ENCODE data around the gene CCDC86. TPM values are rescaled to one million over a fixed set of nuclear protein-coding genes. Genes with fewer than 3 reads are reported as not detected.

CCDC86 gene
- polyA plus RNA-seq, 1 of the 3 experiments (the other 2 are of a cell fraction), result 34.7 TPM

DNA sequence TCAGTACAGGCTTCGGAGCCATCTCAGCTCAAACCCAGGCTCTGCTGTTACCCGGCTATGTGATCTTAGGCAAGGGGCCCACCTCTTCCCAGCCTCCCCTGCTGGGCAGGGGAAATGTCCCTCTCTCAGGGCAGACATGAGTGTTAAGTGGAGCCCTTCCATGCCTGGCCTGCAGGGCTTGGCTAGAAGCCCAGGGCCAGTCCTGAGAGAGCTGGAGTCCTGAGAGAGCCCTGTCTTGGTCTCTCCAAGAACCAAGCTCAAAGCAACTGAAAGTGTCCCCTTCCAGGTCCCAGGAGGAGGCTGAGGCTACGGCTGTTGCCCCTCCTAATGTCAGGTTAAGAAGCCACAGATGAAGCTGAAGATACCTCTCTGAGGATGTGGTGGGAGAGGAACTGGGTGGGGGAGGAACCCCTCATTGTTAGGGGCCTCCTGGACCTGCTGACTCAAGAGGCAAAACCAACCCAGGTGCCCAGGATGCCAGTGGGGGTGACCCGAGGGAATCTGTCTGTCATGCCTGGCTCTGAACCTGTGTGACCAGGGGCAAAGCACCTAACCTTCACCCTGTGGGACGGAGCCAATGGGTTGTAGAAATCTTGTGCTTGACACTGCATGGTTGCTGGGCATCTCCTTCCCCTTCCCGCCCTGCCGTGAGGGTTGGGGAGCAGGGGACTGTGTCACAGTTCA, 29.6 kb downstream of the CCDC86 start:
- Histone ChIP-seq H3K36me3 (replicated peaks in 1 of 2; ENCODE audit: control insufficient read depth in 1 of 2, insufficient read depth in 2 of 2, low read length in 1 of 2) (no peaks in the 10 kb centered on the region), H4K20me1 (ENCODE audit: insufficient read depth) (no peaks in the 10 kb centered on the region), H3K79me2 (ENCODE audit: insufficient read depth) (no peaks in the 10 kb centered on the region), H3K4me1 (ENCODE audit: control insufficient read depth in 1 of 2, insufficient read depth in 2 of 2, low read depth in 1 of 2, low read length in 1 of 2) (peaks cover 0 to 8% of the 10 kb centered on the region in 2 experiments; a peak in 1 of 4 replicates), H3K9me3 (no peaks in the 10 kb centered on the region), H2AFZ (ENCODE audit: low read depth) (no peak overlapping the region), H3K4me2 (no peak overlapping the region), H3K27ac (ENCODE audit: low read depth in 2 of 2, low read length in 1 of 2) (no peak overlapping the region), H3K27me3 (ENCODE audit: insufficient read depth) (no peaks in the 10 kb centered on the region), H3K9ac (no peak overlapping the region), H3F3A (replicated peaks; ENCODE audit: insufficient read depth) (no peaks in the 10 kb centered on the region), H3K9me2 (no peaks in the 10 kb centered on the region), H3K4me3 (ENCODE audit: low read depth in 2 of 2, low read length in 1 of 2) (no peak overlapping the region)
- CTCF ChIA-PET, result interaction anchor here (1.4 to 7.7 kb wide), 4 partner anchors 15 to 41 kb away, joined by 5 to 56 read pairs (median 11); no protein-coding TSS in a partner anchor
- POLR2A ChIA-PET, result no interaction called here
- no CpG with 5 or more reads among the region's 7 CpGs for WGBS (ENCODE audit: low lambda C conversion rate)
- peak; percentile 29 for DNase-seq
- TF ChIP-seq MXI1 (IDR thresholded peaks at IDR 0.05; ENCODE audit: low read depth, low read length) (no peak), RXRA (IDR thresholded peaks at IDR 0.05; ENCODE audit: borderline replicate concordance, low read depth) (no peak), CHD2 (IDR thresholded peaks at IDR 0.05; ENCODE audit: low read length, partially characterized antibody) (no peak), FOSL2 (IDR thresholded peaks at IDR 0.05; ENCODE audit: borderline replicate concordance, low read depth) (no peak), YY1 (IDR thresholded peaks at IDR 0.05; ENCODE audit: low read depth) (no peak), TAF1 (IDR thresholded peaks at IDR 0.05; ENCODE audit: borderline replicate concordance, low read depth, low read length) (no peak), TEAD4 (IDR thresholded peaks at IDR 0.05; ENCODE audit: borderline replicate concordance, insufficient read depth) (no peak), RCOR1 (IDR thresholded peaks at IDR 0.05; ENCODE audit: low read length) (no peak), JUND (IDR thresholded peaks at IDR 0.05) (no peak), GABPA (IDR thresholded peaks at IDR 0.05; ENCODE audit: low read depth) (no peak), TCF12 (IDR thresholded peaks at IDR 0.05) (no peak), EZH2phosphoT487 (IDR thresholded peaks at IDR 0.05; ENCODE audit: borderline replicate concordance, low read depth) (no peak)
- TF ChIP-seq, protein P1, sequence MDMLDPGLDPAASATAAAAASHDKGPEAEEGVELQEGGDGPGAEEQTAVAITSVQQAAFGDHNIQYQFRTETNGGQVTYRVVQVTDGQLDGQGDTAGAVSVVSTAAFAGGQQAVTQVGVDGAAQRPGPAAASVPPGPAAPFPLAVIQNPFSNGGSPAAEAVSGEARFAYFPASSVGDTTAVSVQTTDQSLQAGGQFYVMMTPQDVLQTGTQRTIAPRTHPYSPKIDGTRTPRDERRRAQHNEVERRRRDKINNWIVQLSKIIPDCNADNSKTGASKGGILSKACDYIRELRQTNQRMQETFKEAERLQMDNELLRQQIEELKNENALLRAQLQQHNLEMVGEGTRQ (IDR thresholded peaks at IDR 0.05; ENCODE audit: borderline replicate concordance, low read depth, low read length), result no peak
- TF ChIP-seq, protein P2, sequence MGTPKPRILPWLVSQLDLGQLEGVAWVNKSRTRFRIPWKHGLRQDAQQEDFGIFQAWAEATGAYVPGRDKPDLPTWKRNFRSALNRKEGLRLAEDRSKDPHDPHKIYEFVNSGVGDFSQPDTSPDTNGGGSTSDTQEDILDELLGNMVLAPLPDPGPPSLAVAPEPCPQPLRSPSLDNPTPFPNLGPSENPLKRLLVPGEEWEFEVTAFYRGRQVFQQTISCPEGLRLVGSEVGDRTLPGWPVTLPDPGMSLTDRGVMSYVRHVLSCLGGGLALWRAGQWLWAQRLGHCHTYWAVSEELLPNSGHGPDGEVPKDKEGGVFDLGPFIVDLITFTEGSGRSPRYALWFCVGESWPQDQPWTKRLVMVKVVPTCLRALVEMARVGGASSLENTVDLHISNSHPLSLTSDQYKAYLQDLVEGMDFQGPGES (IDR thresholded peaks at IDR 0.05; ENCODE audit: low read depth, low read length), result no peak
- TF ChIP-seq, protein P3, sequence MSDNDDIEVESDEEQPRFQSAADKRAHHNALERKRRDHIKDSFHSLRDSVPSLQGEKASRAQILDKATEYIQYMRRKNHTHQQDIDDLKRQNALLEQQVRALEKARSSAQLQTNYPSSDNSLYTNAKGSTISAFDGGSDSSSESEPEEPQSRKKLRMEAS (IDR thresholded peaks at IDR 0.05; ENCODE audit: low read depth), result no peak
- TF ChIP-seq, protein P4, sequence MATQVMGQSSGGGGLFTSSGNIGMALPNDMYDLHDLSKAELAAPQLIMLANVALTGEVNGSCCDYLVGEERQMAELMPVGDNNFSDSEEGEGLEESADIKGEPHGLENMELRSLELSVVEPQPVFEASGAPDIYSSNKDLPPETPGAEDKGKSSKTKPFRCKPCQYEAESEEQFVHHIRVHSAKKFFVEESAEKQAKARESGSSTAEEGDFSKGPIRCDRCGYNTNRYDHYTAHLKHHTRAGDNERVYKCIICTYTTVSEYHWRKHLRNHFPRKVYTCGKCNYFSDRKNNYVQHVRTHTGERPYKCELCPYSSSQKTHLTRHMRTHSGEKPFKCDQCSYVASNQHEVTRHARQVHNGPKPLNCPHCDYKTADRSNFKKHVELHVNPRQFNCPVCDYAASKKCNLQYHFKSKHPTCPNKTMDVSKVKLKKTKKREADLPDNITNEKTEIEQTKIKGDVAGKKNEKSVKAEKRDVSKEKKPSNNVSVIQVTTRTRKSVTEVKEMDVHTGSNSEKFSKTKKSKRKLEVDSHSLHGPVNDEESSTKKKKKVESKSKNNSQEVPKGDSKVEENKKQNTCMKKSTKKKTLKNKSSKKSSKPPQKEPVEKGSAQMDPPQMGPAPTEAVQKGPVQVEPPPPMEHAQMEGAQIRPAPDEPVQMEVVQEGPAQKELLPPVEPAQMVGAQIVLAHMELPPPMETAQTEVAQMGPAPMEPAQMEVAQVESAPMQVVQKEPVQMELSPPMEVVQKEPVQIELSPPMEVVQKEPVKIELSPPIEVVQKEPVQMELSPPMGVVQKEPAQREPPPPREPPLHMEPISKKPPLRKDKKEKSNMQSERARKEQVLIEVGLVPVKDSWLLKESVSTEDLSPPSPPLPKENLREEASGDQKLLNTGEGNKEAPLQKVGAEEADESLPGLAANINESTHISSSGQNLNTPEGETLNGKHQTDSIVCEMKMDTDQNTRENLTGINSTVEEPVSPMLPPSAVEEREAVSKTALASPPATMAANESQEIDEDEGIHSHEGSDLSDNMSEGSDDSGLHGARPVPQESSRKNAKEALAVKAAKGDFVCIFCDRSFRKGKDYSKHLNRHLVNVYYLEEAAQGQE (IDR thresholded peaks at IDR 0.05; ENCODE audit: low read depth, low read length), result no peak

Data from SK-N-SH (cell line).